HCT116 (cell line): ENCODE data around the gene MYO16. TPM values are rescaled to one million over a fixed set of nuclear protein-coding genes. Genes with fewer than 3 reads are reported as not detected.

Experiments
- ATAC-seq: fragments of 200-7000 bp; cut with Tn5 transposase; 2 replicates; pipeline ENCODE4 v1.9.1; 2020; ENCODE audit warnings: mild to moderate bottlenecking, moderate library complexity
- BruUV-seq: library from RNA; stranded (reverse); fragments of 400-500 nt; replicated peaks from 2 replicates; lab custom pipeline; 2021; lab: Mats Ljungman, UMichigan
- CTCF ChIA-PET: fragments of 300-600 bp; sonication (Branson Sonifier 250); formaldehyde crosslinking; loops from one replicate; lab custom pipeline; 2021; ENCODE audit warnings: antibody characterized with exemption; lab: Charles Lee
- POLR2A ChIA-PET: fragments of 300-600, 350-600 bp; sonication (Branson Sonifier 250); formaldehyde crosslinking; loops from one replicate; lab custom pipeline; 2021; ENCODE audit warnings: antibody characterized with exemption; lab: Charles Lee
- RAD21 ChIA-PET, 2 experiments: fragments of 300-600 bp; sonication (Branson Sonifier 250); formaldehyde crosslinking; loops; one replicate each; lab custom pipeline; 2023; ENCODE audit warnings: low total read pairs in 2 of 2; ENCODE audit not compliant: uncharacterized antibody in 2 of 2, unreplicated experiment in 2 of 2, low non-redundant PET in 1 of 2; lab: Charles Lee
- DNase-seq: peaks from one replicate; pipeline ENCODE4 v3.0.0-alpha.2; 2010; ENCODE audit warnings: low read depth, low spot score
- H2AFZ ChIP-seq: fragments of 200-600 bp; shearing (Covaris generic), sonication (generic); 2 replicates; pipeline ENCODE4 v1.6.1; 2017; ENCODE audit warnings: low read depth, mixed run types, mixed read lengths, antibody characterized with exemption, low read length; ENCODE audit not compliant: poor library complexity, severe bottlenecking
- H3K27ac ChIP-seq: 2 replicates; pipeline ENCODE4 v1.5.1; 2012; ENCODE audit warnings: low read depth, low read length
- H3K27me3 ChIP-seq: fragments of 200-600 bp; sonication (generic); 2 replicates; pipeline ENCODE4 v1.6.1; 2016; ENCODE audit warnings: mixed run types, low read length, mixed read lengths; ENCODE audit not compliant: insufficient read depth
- H3K36me3 ChIP-seq, 2 experiments: fragments of 200-500 bp in 1 of 2; fragments of 200-600 bp in 1 of 2; sonication (Bioruptor generic) in 1 of 2; sonication (generic) in 1 of 2; 2 replicates each; pipeline versions ENCODE4 v1.5.1 to v1.6.1; 2014 to 2016; ENCODE audit warnings: low read length in 2 of 2, inconsistent platforms in 1 of 2, mixed read lengths in 1 of 2, mixed run types in 1 of 2; ENCODE audit not compliant: insufficient read depth in 2 of 2, control insufficient read depth in 1 of 2
- H3K4me1 ChIP-seq, 2 experiments: fragments of 200-600 bp in 1 of 2; sonication (generic) in 1 of 2; 2 replicates each; pipeline versions ENCODE4 v1.5.1 to v1.6.1; 2012 to 2017; ENCODE audit warnings: low read length in 2 of 2, inconsistent platforms in 1 of 2, mild to moderate bottlenecking in 1 of 2, mixed read lengths in 1 of 2, mixed run types in 1 of 2, moderate library complexity in 1 of 2; ENCODE audit not compliant: insufficient read depth in 2 of 2, control insufficient read depth in 1 of 2
- H3K4me2 ChIP-seq: fragments of 200-600 bp; sonication (generic); 2 replicates; pipeline ENCODE4 v1.6.1; 2017; ENCODE audit warnings: mixed run types, low read length, mixed read lengths
- H3K4me3 ChIP-seq, 2 experiments: fragments of 200-600 bp in 1 of 2; sonication (generic) in 1 of 2; replicated peaks in 1 of 2; 2 replicates each; pipeline ENCODE4 v1.5.1; 2011 to 2016; ENCODE audit warnings: low read length in 2 of 2, control low read depth in 1 of 2, low read depth in 1 of 2, mild to moderate bottlenecking in 1 of 2, mixed read lengths in 1 of 2, mixed run types in 1 of 2
- H3K79me2 ChIP-seq: fragments of 200-600 bp; sonication (generic); 2 replicates; pipeline ENCODE4 v1.6.1; 2017; ENCODE audit warnings: mild to moderate bottlenecking, mixed run types, low read length, moderate library complexity, mixed read lengths; ENCODE audit not compliant: insufficient read depth
- H3K9ac ChIP-seq: fragments of 200-600 bp; sonication (generic); 2 replicates; pipeline ENCODE4 v1.6.1; 2016; ENCODE audit warnings: low read length, mixed read lengths
- H3K9me2 ChIP-seq: fragments of 200-600 bp; sonication (generic), shearing (Covaris generic); 2 replicates; pipeline ENCODE4 v1.6.1; 2017; ENCODE audit warnings: mixed run types, mild to moderate bottlenecking, moderate library complexity; ENCODE audit not compliant: insufficient read depth
- H3K9me3 ChIP-seq, 2 experiments: fragments of 200-500 bp in 1 of 2; fragments of 200-600 bp in 1 of 2; sonication (Bioruptor generic) in 1 of 2; sonication (generic) in 1 of 2; 2 replicates each; pipeline ENCODE4 v1.6.1; 2014 to 2017; ENCODE audit warnings: low read length in 2 of 2, mixed read lengths in 2 of 2, inconsistent platforms in 1 of 2, low read depth in 1 of 2, mild to moderate bottlenecking in 1 of 2, mixed run types in 1 of 2, moderate library complexity in 1 of 2; ENCODE audit not compliant: control insufficient read depth in 1 of 2, insufficient read depth in 1 of 2
- H4K20me1 ChIP-seq: fragments of 200-600 bp; sonication (generic), shearing (Covaris generic); 2 replicates; pipeline ENCODE4 v1.6.1; 2017; ENCODE audit warnings: mixed run types, mild to moderate bottlenecking, moderate library complexity; ENCODE audit not compliant: insufficient read depth
- ATF3 ChIP-seq: IDR thresholded peaks from 2 replicates; pipeline ENCODE4 v1.6.1; 2012
- CBX3 ChIP-seq: IDR thresholded peaks from 2 replicates; pipeline ENCODE4 v1.6.1; 2012; ENCODE audit warnings: low read depth
- CTCF ChIP-seq, 3 experiments: fragments of 200-600 bp in 1 of 3; sonication (generic) in 1 of 3; IDR thresholded peaks in 2 of 3; conservative IDR thresholded peaks in 1 of 3; 2 replicates each; pipeline ENCODE4 v1.5.1; 2012 to 2017; ENCODE audit warnings: low read depth in 2 of 3, low read length in 2 of 3, antibody characterized with exemption in 1 of 3, borderline replicate concordance in 1 of 3, control low read depth in 1 of 3, mild to moderate bottlenecking in 1 of 3, mixed read lengths in 1 of 3, mixed run types in 1 of 3, moderate library complexity in 1 of 3; ENCODE audit not compliant: insufficient read depth in 1 of 3
- ELF1 ChIP-seq: IDR thresholded peaks from 2 replicates; pipeline ENCODE4 v1.6.1; 2012; ENCODE audit warnings: low read depth, borderline replicate concordance
- EZH2phosphoT487 ChIP-seq: fragments of 200-600 bp; IDR thresholded peaks from 2 replicates; pipeline ENCODE4 v1.6.1; 2018; ENCODE audit warnings: antibody characterized with exemption, borderline replicate concordance
- FOSL1 ChIP-seq: IDR thresholded peaks from 2 replicates; pipeline ENCODE4 v1.6.1; 2012; ENCODE audit warnings: low read depth
- JUND ChIP-seq: IDR thresholded peaks from 2 replicates; pipeline ENCODE4 v1.6.1; 2012
- MAX ChIP-seq: IDR thresholded peaks from 2 replicates; pipeline ENCODE4 v1.6.1; 2012
- POLR2A ChIP-seq: IDR thresholded peaks from 2 replicates; pipeline ENCODE4 v1.7.0; 2011; ENCODE audit warnings: borderline replicate concordance; ENCODE audit not compliant: insufficient read depth, insufficient read length; ENCODE audit errors: extremely low read depth
- POLR2AphosphoS5 ChIP-seq: IDR thresholded peaks from 2 replicates; pipeline ENCODE4 v1.6.1; 2011; ENCODE audit warnings: mild to moderate bottlenecking, low read depth, low read length, moderate library complexity
- RAD21 ChIP-seq: IDR thresholded peaks from 2 replicates; pipeline ENCODE4 v1.6.1; 2012; ENCODE audit warnings: low read depth, mild to moderate bottlenecking
- SIN3A ChIP-seq: IDR thresholded peaks from 2 replicates; pipeline ENCODE4 v1.6.1; 2012; ENCODE audit warnings: low read depth
- SP1 ChIP-seq: IDR thresholded peaks from 2 replicates; pipeline ENCODE4 v1.6.1; 2012; ENCODE audit warnings: low read depth
- SRF ChIP-seq: IDR thresholded peaks from 2 replicates; pipeline ENCODE4 v1.6.1; 2012; ENCODE audit warnings: low read depth
- TCF7L2 ChIP-seq: IDR thresholded peaks from 2 replicates; pipeline ENCODE4 v1.7.0; 2011; ENCODE audit warnings: borderline replicate concordance, inconsistent platforms; ENCODE audit not compliant: insufficient read depth, insufficient read length; ENCODE audit errors: extremely low read depth
- YY1 ChIP-seq: IDR thresholded peaks from 2 replicates; pipeline ENCODE4 v1.6.1; 2011; ENCODE audit warnings: low read length, low read depth, moderate library complexity, mild to moderate bottlenecking; ENCODE audit not compliant: insufficient replicate concordance; ENCODE audit errors: extremely low read depth
- ZNF274 ChIP-seq: fragments of 200-500 bp; sonication (Bioruptor generic); IDR thresholded peaks from 2 replicates; pipeline ENCODE4 v1.6.1; 2014; ENCODE audit warnings: mild to moderate bottlenecking, low read depth, low read length, inconsistent platforms
- intact Hi-C: fragments of 100-400 bp; cut with micrococcal nuclease; formaldehyde crosslinking; loops from 2 replicates; pipeline ENCODE4 v1.10.0; 2022
- total RNA-seq: library from RNA; stranded (reverse); gene quantifications from one replicate; pipeline ENCODE4 v1.2.1, GENCODE V29; 2021; ENCODE audit not compliant: unreplicated experiment

MYO16 gene
- total RNA-seq, 1 experiment from 2014 or later, result 0.07 TPM

GRCh38 chr13:109204657-109205056, 575.2 kb downstream of the MYO16 start:
- no peaks in the 10 kb centered on the region for H3K9me3 ChIP-seq
- H3K9me2 ChIP-seq, result no peaks in the 10 kb centered on the region
- DNase-seq, result no peak
- H3K27ac ChIP-seq, result no peak overlapping the region
- H3K9ac ChIP-seq, result no peak overlapping the region
- TF ChIP-seq POLR2AphosphoS5 (no peak), RAD21 (no peak), SP1 (no peak), CTCF (IDR thresholded peaks at IDR 0.05 in 2 of 3, conservative IDR thresholded peaks at IDR 0.05 in 1 of 3; ENCODE audit: borderline replicate concordance in 1 of 3, insufficient read depth in 1 of 3, low read depth in 2 of 3, low read length in 2 of 3) (no peak), JUND (no peak), ELF1 (no peak), ZNF274 (no peak), FOSL1 (no peak), SIN3A (no peak), CBX3 (no peak), SRF (no peak), POLR2A (no peak), EZH2phosphoT487 (no peak), YY1 (no peak), TCF7L2 (no peak), MAX (no peak), ATF3 (no peak)
- H4K20me1 ChIP-seq, result no peaks in the 10 kb centered on the region
- H3K27me3 ChIP-seq, result no peaks in the 10 kb centered on the region
- BruUV-seq, result no TSS peak
- ATAC-seq, result no peak
- H3K4me3 ChIP-seq, result no peak overlapping the region
- no peaks in the 10 kb centered on the region; a peak in 1 of 4 replicates for H3K36me3 ChIP-seq
- H2AFZ ChIP-seq, result no peak overlapping the region
- ChIA-PET POLR2A (no interaction called here), RAD21 (no interaction called here), CTCF (interaction anchor here (0.6 kb wide), 1 partner anchor 9 kb away, joined by 3 read pairs; no protein-coding TSS in a partner anchor)
- H3K4me1 ChIP-seq, result peaks cover 0 to 59% of the 10 kb centered on the region in 2 experiments; a peak in 2 of 4 replicates
- intact Hi-C loops, result no loop called here
- H3K79me2 ChIP-seq, result no peaks in the 10 kb centered on the region
- no peak overlapping the region for H3K4me2 ChIP-seq
